HEK293T (cell line): ENCODE measurements around the gene CRYL1.

Experiments used
- BHLHE40 ChIP-seq: fragments of 450-650 bp; IDR thresholded peaks from 2 replicates; pipeline ENCODE4 v1.6.1; 2016; ENCODE audit warnings: mild to moderate bottlenecking, moderate library complexity, borderline replicate concordance
- CTBP1 ChIP-seq: fragments of 450-650 bp; IDR thresholded peaks from 2 replicates; pipeline ENCODE4 v1.6.1; 2016; ENCODE audit warnings: borderline replicate concordance
- ELF4 ChIP-seq: fragments of 450-650 bp; IDR thresholded peaks from 2 replicates; pipeline ENCODE4 v1.6.1; 2017; ENCODE audit warnings: antibody characterized with exemption
- FOXA1 ChIP-seq: fragments of 450-650 bp; IDR thresholded peaks from 2 replicates; pipeline ENCODE4 v1.6.1; 2016; ENCODE audit warnings: mild to moderate bottlenecking
- FOXK2 ChIP-seq: fragments of 450-650 bp; IDR thresholded peaks from 2 replicates; pipeline ENCODE4 v1.6.1; 2016; ENCODE audit warnings: mild to moderate bottlenecking
- HDGF ChIP-seq: fragments of 450-650 bp; IDR thresholded peaks from 2 replicates; pipeline ENCODE4 v1.6.1; 2017; ENCODE audit warnings: antibody characterized with exemption, borderline replicate concordance
- L3MBTL2 ChIP-seq: fragments of 450-650 bp; conservative IDR thresholded peaks from 2 replicates; pipeline ENCODE4 v1.6.1; 2016; ENCODE audit warnings: mild to moderate bottlenecking
- LEF1 ChIP-seq: fragments of 450-650 bp; IDR thresholded peaks from 2 replicates; pipeline ENCODE4 v1.6.1; 2017; ENCODE audit warnings: mild to moderate bottlenecking, borderline replicate concordance
- NFRKB ChIP-seq: fragments of 450-650 bp; IDR thresholded peaks from 2 replicates; pipeline ENCODE4 v1.6.1; 2016; ENCODE audit warnings: mild to moderate bottlenecking, moderate library complexity
- PKNOX1 ChIP-seq: fragments of 450-650 bp; IDR thresholded peaks from 2 replicates; pipeline ENCODE4 v1.6.1; 2016
- SP1 ChIP-seq: fragments of 450-650 bp; IDR thresholded peaks from 2 replicates; pipeline ENCODE4 v1.6.1; 2017
- SUZ12 ChIP-seq: fragments of 450-650 bp; IDR thresholded peaks from 2 replicates; pipeline ENCODE4 v1.6.1; 2016; ENCODE audit warnings: mild to moderate bottlenecking
- TARDBP ChIP-seq: fragments of 450-650 bp; IDR thresholded peaks from 2 replicates; pipeline ENCODE4 v1.6.1; 2016
- ZNF384 ChIP-seq: fragments of 450-650 bp; IDR thresholded peaks from 2 replicates; pipeline ENCODE4 v1.6.1; 2016

DNA sequence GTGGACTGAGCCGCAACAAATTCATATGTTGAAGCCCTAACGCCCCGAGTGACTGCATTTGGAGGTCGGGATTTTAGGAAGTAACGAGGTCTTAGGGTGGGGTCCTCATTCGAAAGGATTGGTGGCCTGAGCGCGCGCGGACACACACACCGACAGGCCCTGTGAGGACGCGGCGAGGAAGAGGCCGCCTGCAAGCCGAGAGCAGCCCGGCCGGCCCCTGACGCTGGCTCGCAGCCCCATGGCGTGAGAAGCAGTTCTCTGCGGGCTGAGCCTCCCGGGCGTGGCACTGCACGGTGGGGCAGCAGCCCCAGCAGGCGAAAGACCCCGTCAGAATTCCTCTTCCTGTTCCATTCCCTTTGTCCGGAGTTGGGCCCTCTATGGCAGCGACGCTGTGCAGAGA lies 131.2 kb downstream of the CRYL1 start:
- no peak for TF ChIP-seq FOXK2
- TF ChIP-seq SUZ12: no peak
- TF ChIP-seq ZNF384: no peak
- TF ChIP-seq L3MBTL2: no peak
- TF ChIP-seq ELF4: no peak
- TF ChIP-seq SP1: no peak
- no peak for TF ChIP-seq FOXA1
- TF ChIP-seq BHLHE40: no peak
- TF ChIP-seq TARDBP: no peak
- TF ChIP-seq LEF1: no peak
- no peak for TF ChIP-seq NFRKB
- no peak for TF ChIP-seq PKNOX1
- no peak for TF ChIP-seq HDGF
- TF ChIP-seq CTBP1: no peak
